ENCODE data around the gene TADA1. TPM values are rescaled to one million over a fixed set of nuclear protein-coding genes. Genes with fewer than 3 reads are reported as not detected.

Gene TADA1
- polyA plus RNA-seq, 1 of the 3 experiments (the other 2 are of a cell fraction): 9.3 TPM

DNA sequence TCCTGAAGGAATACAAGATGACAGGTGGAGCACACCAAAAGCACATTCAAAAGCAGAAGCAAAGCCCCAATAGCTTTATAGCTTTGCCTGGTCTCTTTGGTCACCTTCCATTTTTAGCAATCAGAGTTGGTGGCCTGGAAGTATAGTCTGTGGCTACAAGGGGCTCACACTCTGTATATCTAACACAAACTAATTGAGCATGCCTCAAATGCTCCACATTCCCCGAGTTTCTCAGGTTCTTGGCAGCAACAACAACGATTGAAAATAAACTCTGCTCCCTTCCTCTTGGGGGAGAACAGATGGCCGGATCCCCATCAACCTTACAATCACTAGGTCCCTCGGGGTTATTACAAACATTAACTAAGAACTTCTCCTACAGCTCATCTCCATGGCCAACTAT, 24.9 kb upstream of the TADA1 start:
- H3K79me2 ChIP-seq (ENCODE audit: insufficient read depth): no peaks in the 10 kb centered on the region
- no peak overlapping the region for H3K4me3 ChIP-seq (ENCODE audit: low read depth in 2 of 2, low read length in 1 of 2)
- no peak for TF ChIP-seq EZH2phosphoT487 (IDR thresholded peaks at IDR 0.05; ENCODE audit: borderline replicate concordance, low read depth)
- TF ChIP-seq MXI1 (IDR thresholded peaks at IDR 0.05; ENCODE audit: low read depth, low read length): no peak
- no peak for TF ChIP-seq TCF12 (IDR thresholded peaks at IDR 0.05)
- TF ChIP-seq, protein P1, sequence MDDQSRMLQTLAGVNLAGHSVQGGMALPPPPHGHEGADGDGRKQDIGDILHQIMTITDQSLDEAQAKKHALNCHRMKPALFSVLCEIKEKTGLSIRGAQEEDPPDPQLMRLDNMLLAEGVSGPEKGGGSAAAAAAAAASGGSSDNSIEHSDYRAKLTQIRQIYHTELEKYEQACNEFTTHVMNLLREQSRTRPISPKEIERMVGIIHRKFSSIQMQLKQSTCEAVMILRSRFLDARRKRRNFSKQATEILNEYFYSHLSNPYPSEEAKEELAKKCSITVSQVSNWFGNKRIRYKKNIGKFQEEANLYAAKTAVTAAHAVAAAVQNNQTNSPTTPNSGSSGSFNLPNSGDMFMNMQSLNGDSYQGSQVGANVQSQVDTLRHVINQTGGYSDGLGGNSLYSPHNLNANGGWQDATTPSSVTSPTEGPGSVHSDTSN (IDR thresholded peaks at IDR 0.05): no peak
- TF ChIP-seq TAF1 (IDR thresholded peaks at IDR 0.05; ENCODE audit: borderline replicate concordance, low read depth, low read length): no peak
- TF ChIP-seq NFIC (IDR thresholded peaks at IDR 0.05; ENCODE audit: borderline replicate concordance): no peak
- no peak for TF ChIP-seq RCOR1 (IDR thresholded peaks at IDR 0.05; ENCODE audit: low read length)
- no peak for TF ChIP-seq YY1 (IDR thresholded peaks at IDR 0.05; ENCODE audit: low read depth)
- TF ChIP-seq, protein P2, sequence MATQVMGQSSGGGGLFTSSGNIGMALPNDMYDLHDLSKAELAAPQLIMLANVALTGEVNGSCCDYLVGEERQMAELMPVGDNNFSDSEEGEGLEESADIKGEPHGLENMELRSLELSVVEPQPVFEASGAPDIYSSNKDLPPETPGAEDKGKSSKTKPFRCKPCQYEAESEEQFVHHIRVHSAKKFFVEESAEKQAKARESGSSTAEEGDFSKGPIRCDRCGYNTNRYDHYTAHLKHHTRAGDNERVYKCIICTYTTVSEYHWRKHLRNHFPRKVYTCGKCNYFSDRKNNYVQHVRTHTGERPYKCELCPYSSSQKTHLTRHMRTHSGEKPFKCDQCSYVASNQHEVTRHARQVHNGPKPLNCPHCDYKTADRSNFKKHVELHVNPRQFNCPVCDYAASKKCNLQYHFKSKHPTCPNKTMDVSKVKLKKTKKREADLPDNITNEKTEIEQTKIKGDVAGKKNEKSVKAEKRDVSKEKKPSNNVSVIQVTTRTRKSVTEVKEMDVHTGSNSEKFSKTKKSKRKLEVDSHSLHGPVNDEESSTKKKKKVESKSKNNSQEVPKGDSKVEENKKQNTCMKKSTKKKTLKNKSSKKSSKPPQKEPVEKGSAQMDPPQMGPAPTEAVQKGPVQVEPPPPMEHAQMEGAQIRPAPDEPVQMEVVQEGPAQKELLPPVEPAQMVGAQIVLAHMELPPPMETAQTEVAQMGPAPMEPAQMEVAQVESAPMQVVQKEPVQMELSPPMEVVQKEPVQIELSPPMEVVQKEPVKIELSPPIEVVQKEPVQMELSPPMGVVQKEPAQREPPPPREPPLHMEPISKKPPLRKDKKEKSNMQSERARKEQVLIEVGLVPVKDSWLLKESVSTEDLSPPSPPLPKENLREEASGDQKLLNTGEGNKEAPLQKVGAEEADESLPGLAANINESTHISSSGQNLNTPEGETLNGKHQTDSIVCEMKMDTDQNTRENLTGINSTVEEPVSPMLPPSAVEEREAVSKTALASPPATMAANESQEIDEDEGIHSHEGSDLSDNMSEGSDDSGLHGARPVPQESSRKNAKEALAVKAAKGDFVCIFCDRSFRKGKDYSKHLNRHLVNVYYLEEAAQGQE (IDR thresholded peaks at IDR 0.05; ENCODE audit: low read depth, low read length): no peak
- TF ChIP-seq, protein P3, sequence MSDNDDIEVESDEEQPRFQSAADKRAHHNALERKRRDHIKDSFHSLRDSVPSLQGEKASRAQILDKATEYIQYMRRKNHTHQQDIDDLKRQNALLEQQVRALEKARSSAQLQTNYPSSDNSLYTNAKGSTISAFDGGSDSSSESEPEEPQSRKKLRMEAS (IDR thresholded peaks at IDR 0.05; ENCODE audit: low read depth): no peak
- TF ChIP-seq, protein P4, sequence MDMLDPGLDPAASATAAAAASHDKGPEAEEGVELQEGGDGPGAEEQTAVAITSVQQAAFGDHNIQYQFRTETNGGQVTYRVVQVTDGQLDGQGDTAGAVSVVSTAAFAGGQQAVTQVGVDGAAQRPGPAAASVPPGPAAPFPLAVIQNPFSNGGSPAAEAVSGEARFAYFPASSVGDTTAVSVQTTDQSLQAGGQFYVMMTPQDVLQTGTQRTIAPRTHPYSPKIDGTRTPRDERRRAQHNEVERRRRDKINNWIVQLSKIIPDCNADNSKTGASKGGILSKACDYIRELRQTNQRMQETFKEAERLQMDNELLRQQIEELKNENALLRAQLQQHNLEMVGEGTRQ (IDR thresholded peaks at IDR 0.05; ENCODE audit: borderline replicate concordance, low read depth, low read length): no peak
- TF ChIP-seq, protein P5, sequence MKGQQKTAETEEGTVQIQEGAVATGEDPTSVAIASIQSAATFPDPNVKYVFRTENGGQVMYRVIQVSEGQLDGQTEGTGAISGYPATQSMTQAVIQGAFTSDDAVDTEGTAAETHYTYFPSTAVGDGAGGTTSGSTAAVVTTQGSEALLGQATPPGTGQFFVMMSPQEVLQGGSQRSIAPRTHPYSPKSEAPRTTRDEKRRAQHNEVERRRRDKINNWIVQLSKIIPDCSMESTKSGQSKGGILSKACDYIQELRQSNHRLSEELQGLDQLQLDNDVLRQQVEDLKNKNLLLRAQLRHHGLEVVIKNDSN (IDR thresholded peaks at IDR 0.05; ENCODE audit: borderline replicate concordance, low read depth): no peak
- TF ChIP-seq, protein P6, sequence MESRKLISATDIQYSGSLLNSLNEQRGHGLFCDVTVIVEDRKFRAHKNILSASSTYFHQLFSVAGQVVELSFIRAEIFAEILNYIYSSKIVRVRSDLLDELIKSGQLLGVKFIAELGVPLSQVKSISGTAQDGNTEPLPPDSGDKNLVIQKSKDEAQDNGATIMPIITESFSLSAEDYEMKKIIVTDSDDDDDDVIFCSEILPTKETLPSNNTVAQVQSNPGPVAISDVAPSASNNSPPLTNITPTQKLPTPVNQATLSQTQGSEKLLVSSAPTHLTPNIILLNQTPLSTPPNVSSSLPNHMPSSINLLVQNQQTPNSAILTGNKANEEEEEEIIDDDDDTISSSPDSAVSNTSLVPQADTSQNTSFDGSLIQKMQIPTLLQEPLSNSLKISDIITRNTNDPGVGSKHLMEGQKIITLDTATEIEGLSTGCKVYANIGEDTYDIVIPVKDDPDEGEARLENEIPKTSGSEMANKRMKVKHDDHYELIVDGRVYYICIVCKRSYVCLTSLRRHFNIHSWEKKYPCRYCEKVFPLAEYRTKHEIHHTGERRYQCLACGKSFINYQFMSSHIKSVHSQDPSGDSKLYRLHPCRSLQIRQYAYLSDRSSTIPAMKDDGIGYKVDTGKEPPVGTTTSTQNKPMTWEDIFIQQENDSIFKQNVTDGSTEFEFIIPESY (IDR thresholded peaks at IDR 0.05; ENCODE audit: borderline replicate concordance, low read depth): no peak
- no peaks in the 10 kb centered on the region for H3K4me1 ChIP-seq (ENCODE audit: control insufficient read depth in 1 of 2, insufficient read depth in 2 of 2, low read depth in 1 of 2, low read length in 1 of 2)
- no peak overlapping the region for H3K27ac ChIP-seq (ENCODE audit: low read depth in 2 of 2, low read length in 1 of 2)
- H3K36me3 ChIP-seq (replicated peaks in 1 of 2; ENCODE audit: control insufficient read depth in 1 of 2, insufficient read depth in 2 of 2, low read length in 1 of 2): no peaks in the 10 kb centered on the region
- no peaks in the 10 kb centered on the region for H4K20me1 ChIP-seq (ENCODE audit: insufficient read depth)
- no peak overlapping the region for H3K9ac ChIP-seq
- no peaks in the 10 kb centered on the region for H3F3A ChIP-seq (replicated peaks; ENCODE audit: insufficient read depth)
- no peaks in the 10 kb centered on the region for H3K9me3 ChIP-seq
- POLR2A ChIA-PET: no interaction called here
- WGBS (ENCODE audit: low lambda C conversion rate): 0% methylated on average over 2 of the region's 4 CpGs
- no peaks in the 10 kb centered on the region for H3K9me2 ChIP-seq
- H3K4me2 ChIP-seq: no peak overlapping the region
- H3K27me3 ChIP-seq (ENCODE audit: insufficient read depth): no peaks in the 10 kb centered on the region
- CTCF ChIA-PET: interaction anchor here (1.2 to 7.8 kb wide), 2 partner anchors 10 to 158 kb away, joined by 9 to 56 read pairs; no protein-coding TSS in a partner anchor
- DNase-seq: no peak
- no peak overlapping the region for H2AFZ ChIP-seq (ENCODE audit: low read depth)

Data from SK-N-SH (cell line).